Pancreas (tissue), 10 donors: ENCODE measurements around the gene WAC. TPM values are rescaled to one million over a fixed set of nuclear protein-coding genes. Genes with fewer than 3 reads are reported as not detected.
A peak's percentile ranks its signal among the peaks of the same experiment; 100 is the strongest.

Experiments used
- ATAC-seq, 4 donors: fragments of 200-7000 bp; cut with Tn5 transposase; one replicate each; pipeline versions ENCODE4 v1.8.0 to v1.9.1; 2020; ENCODE audit warnings: mild to moderate bottlenecking in 4 of 4, moderate library complexity in 4 of 4
- DNase-seq, 6 donors: peaks; one replicate each; pipeline ENCODE4 v3.0.0-alpha.2; 2020
- FAIRE-seq: peaks from 2 replicates; lab custom pipeline; 2012; peaks lifted over from hg19 to GRCh38; lab: Jason Lieb, UNC
- H3K27ac ChIP-seq, 4 donors: fragments of 200-600 bp; sonication (generic); 1 replicate in 3 of 4; 2 replicates in 1 of 4; pipeline versions ENCODE4 v1.5.0 to v1.8.0; 2020
- H3K27me3 ChIP-seq, 4 donors: fragments of 200-600 bp; one replicate each; pipeline ENCODE4 v1.8.0; 2021
- H3K36me3 ChIP-seq, 3 donors: fragments of 200-600 bp; sonication (generic) in 1 of 3; one replicate each; pipeline versions ENCODE4 v1.5.0 to v1.8.0; 2020 to 2021
- H3K4me1 ChIP-seq, 3 donors: fragments of 200-600 bp; one replicate each; pipeline ENCODE4 v1.8.0; 2021
- H3K4me3 ChIP-seq, 4 donors: fragments of 200-600 bp; sonication (generic) in 2 of 4; one replicate each; pipeline versions ENCODE4 v1.5.0 to v1.8.0; 2020 to 2021
- H3K9me3 ChIP-seq, 4 donors: fragments of 200-600 bp; one replicate each; pipeline ENCODE4 v1.8.0; 2021
- CTCF ChIP-seq, 4 donors: fragments of 200-600 bp; sonication (generic) in 3 of 4; IDR thresholded peaks; one replicate each; pipeline versions ENCODE4 v1.5.0 to v1.8.0; 2021; ENCODE audit warnings: antibody characterized with exemption in 4 of 4
- WGBS, 2 donors: extraction: QIAGEN DNeasy Blood & Tissue Kit; methylation state at CpG; one replicate each; pipeline ENCODE4 v1.1.7; 2013; 5-methylcytosine and 5-hydroxymethylcytosine counted together
- intact Hi-C, 3 donors: fragments of 100-400 bp; cut with DNase I; formaldehyde crosslinking; loops; one replicate each; pipeline versions ENCODE4 v1.11.1 to v1.14.2; 2022
- polyA plus RNA-seq, 2 donors: library from polyadenylated mRNA; stranded (reverse); fragments of 200-250 nt; gene quantifications; one replicate each; pipeline ENCODE4 v1.2.3, GENCODE V29; 2013
- total RNA-seq, 6 donors: library from RNA; stranded (reverse); fragmentation: NEBNext Ultra II Directional in 4 of 6; extraction: Animal tissue kit (Norgen Biotek cat#: 25700) in 4 of 6; gene quantifications; one replicate each; pipeline versions ENCODE4 v1.2.1 to v1.2.4, GENCODE V29; 2021 to 2023
- donor health status: healthy with polysubstance abuse.
- donor health status: DM: no; HTN: no; CAD: no; lungs with moderate emphysema.
- donor health status: DM: no; HTN: no; CAD: no.
- donor health status: control.
- donor health status: control.
- donor health status: Bipolar disorder and iron deficiency.
- donor health status: DM: yes; HTN: yes; CAD: no.
- donor health status: DM: no; HTN: no; CAD: no.
- donor health status: DM: no; HTN: no; CAD: no.
- donor health status: DM: yes; HTN: yes; CAD: no.

Gene WAC
- total and polyA plus RNA-seq, 8 donors = 17.4 to 70.5 (median 43.6) TPM

- Histone ChIP-seq H3K36me3 (no peaks in the 10 kb centered on the region), H3K4me3 (no peak overlapping the region), H3K9me3 (no peaks in the 10 kb centered on the region), H3K27me3 (no peaks in the 10 kb centered on the region), H3K27ac (no peak overlapping the region), H3K4me1 (no peaks in the 10 kb centered on the region)
- WGBS, 2 donors = 77 to 78% methylated on average over 5 of the region's 5 CpGs
- intact Hi-C loops = loop anchor here in 1 of 3 donors (10.0 kb wide), 1 partner anchor 673 kb away; no protein-coding TSS in a partner anchor
- ATAC-seq (no peak), FAIRE-seq (no peak), DNase-seq (no peak)
- no peak for TF ChIP-seq CTCF (IDR thresholded peaks at IDR 0.05)
Measured at GRCh38 chr10:28631896-28632583, 99.1 kb downstream of the WAC start.

- no peaks in the 10 kb centered on the region for H3K36me3 ChIP-seq
- intact Hi-C loops = loop anchor here in 1 of 3 donors (10.0 kb wide), 1 partner anchor 672 kb away; no protein-coding TSS in a partner anchor
- WGBS, 2 donors = 75 to 93% methylated on average over 1 of the region's 1 CpG
- no peaks in the 10 kb centered on the region for H3K9me3 ChIP-seq
- H3K4me3 ChIP-seq = no peak overlapping the region
- no peak for TF ChIP-seq CTCF (IDR thresholded peaks at IDR 0.05)
- DNase-seq = no peak
- H3K27ac ChIP-seq = no peak overlapping the region
- FAIRE-seq = no peak
- no peaks in the 10 kb centered on the region for H3K4me1 ChIP-seq
- no peaks in the 10 kb centered on the region for H3K27me3 ChIP-seq
- ATAC-seq = no peak
Measured at GRCh38 chr10:28632584-28632945, 99.6 kb downstream of the WAC start.

GRCh38 chr10:28633750-28634149, 100.8 kb downstream of the WAC start:
- intact Hi-C loops = loop anchor here in 1 of 3 donors (10.0 kb wide), 1 partner anchor 671 kb away; no protein-coding TSS in a partner anchor
- no peaks in the 10 kb centered on the region for H3K36me3 ChIP-seq
- no peak overlapping the region for H3K4me3 ChIP-seq
- FAIRE-seq (no peak), DNase-seq (no peak), ATAC-seq (peak; percentile 43 to 72 (median 64))
- TF ChIP-seq CTCF (IDR thresholded peaks at IDR 0.05) = no peak
- H3K9me3 ChIP-seq = no peaks in the 10 kb centered on the region
- WGBS, 2 donors = 43 to 50% methylated on average over 6 of the region's 6 CpGs
- no peaks in the 10 kb centered on the region for H3K27me3 ChIP-seq
- no peaks in the 10 kb centered on the region for H3K4me1 ChIP-seq
- H3K27ac ChIP-seq = no peak overlapping the region

GRCh38 chr10:28637346-28637745, 104.4 kb downstream of the WAC start:
- ATAC-seq = no peak
- no peak overlapping the region for H3K27ac ChIP-seq
- no peaks in the 10 kb centered on the region for H3K9me3 ChIP-seq
- intact Hi-C loops = loop anchor here in 1 of 3 donors (10.0 kb wide), 1 partner anchor 667 kb away; no protein-coding TSS in a partner anchor
- no peaks in the 10 kb centered on the region for H3K4me1 ChIP-seq
- FAIRE-seq = no peak
- no peaks in the 10 kb centered on the region for H3K27me3 ChIP-seq
- WGBS, 2 donors = 52 to 55% methylated on average over 5 of the region's 5 CpGs
- no peak overlapping the region for H3K4me3 ChIP-seq
- no peak for TF ChIP-seq CTCF (IDR thresholded peaks at IDR 0.05)
- H3K36me3 ChIP-seq = no peaks in the 10 kb centered on the region
- DNase-seq = no peak

GRCh38 chr10:28638392-28638791, 105.5 kb downstream of the WAC start:
- H3K4me3 ChIP-seq = no peak overlapping the region
- TF ChIP-seq CTCF (IDR thresholded peaks at IDR 0.05) = no peak
- H3K36me3 ChIP-seq = no peaks in the 10 kb centered on the region
- H3K4me1 ChIP-seq = no peaks in the 10 kb centered on the region
- intact Hi-C loops = loop anchor here in 1 of 3 donors (10.0 kb wide), 1 partner anchor 666 kb away; no protein-coding TSS in a partner anchor
- ATAC-seq (no peak), FAIRE-seq (no peak), DNase-seq (no peak)
- no peaks in the 10 kb centered on the region for H3K9me3 ChIP-seq
- no peaks in the 10 kb centered on the region for H3K27me3 ChIP-seq
- no peak overlapping the region for H3K27ac ChIP-seq
